Peyer's patch (tissue), 4 donors: ENCODE data around the gene MTUS2. TPM values are rescaled to one million over a fixed set of nuclear protein-coding genes. Genes with fewer than 3 reads are reported as not detected.

Experiments
- DNase-seq, 3 donors: peaks; one replicate each; pipeline ENCODE4 v3.0.0-alpha.2; 2017 to 2019
- H3K27ac ChIP-seq, 4 donors: fragments of 200-600 bp; sonication (generic); one replicate each; pipeline ENCODE4 v1.5.1; 2016 to 2019
- H3K27me3 ChIP-seq, 2 donors: fragments of 200-600 bp; sonication (generic); one replicate each; pipeline ENCODE4 v1.5.1; 2019
- H3K36me3 ChIP-seq, 3 donors: fragments of 200-600 bp; sonication (generic); one replicate each; pipeline ENCODE4 v1.5.1; 2016 to 2019
- H3K4me1 ChIP-seq, 4 donors: fragments of 200-600 bp; sonication (generic); one replicate each; pipeline ENCODE4 v1.5.1; 2016 to 2019
- H3K4me3 ChIP-seq, 4 donors: fragments of 200-600 bp; sonication (generic); 1 replicate in 3 of 4; 2 replicates in 1 of 4; pipeline ENCODE4 v1.5.1; 2016 to 2019; ENCODE audit warnings: mild to moderate bottlenecking in 1 of 4
- H3K9me3 ChIP-seq, 4 donors: fragments of 200-600 bp; sonication (generic); one replicate each; pipeline ENCODE4 v1.5.1; 2016 to 2019; ENCODE audit warnings: mild to moderate bottlenecking in 1 of 4
- CTCF ChIP-seq, 6 experiments: fragments of 450-650 bp in 4 of 6; fragments of 200-600 bp in 2 of 6; sonication (generic) in 1 of 6; IDR thresholded peaks; one replicate each; pipeline ENCODE4 v1.5.1; 2017 to 2019; ENCODE audit warnings: antibody characterized with exemption in 6 of 6, mild to moderate bottlenecking in 3 of 6, moderate library complexity in 1 of 6
- POLR2A ChIP-seq, 2 donors: fragments of 450-650 bp; IDR thresholded peaks; one replicate each; pipeline ENCODE4 v1.5.1; 2017; ENCODE audit warnings: antibody characterized with exemption in 2 of 2, mild to moderate bottlenecking in 2 of 2, moderate library complexity in 2 of 2
- total RNA-seq, 4 donors: library from RNA; depleted of rRNA; stranded (reverse); fragments of >200 nt; gene quantifications; one replicate each; pipeline ENCODE4 v1.1.0, GENCODE V29; 2016

MTUS2 gene
- total RNA-seq, 4 donors from 2014 or later = 0.13 to 0.28 (median 0.18) TPM; not detected in 1

GRCh38 chr13:29294821-29295220 lies 474.7 kb downstream of the MTUS2 start:
- Histone ChIP-seq H3K4me1 (no peaks in the 10 kb centered on the region), H3K9me3 (no peaks in the 10 kb centered on the region), H3K4me3 (no peak overlapping the region), H3K27me3 (no peaks in the 10 kb centered on the region), H3K27ac (no peak overlapping the region), H3K36me3 (no peaks in the 10 kb centered on the region)
- TF ChIP-seq POLR2A (IDR thresholded peaks at IDR 0.05) = no peak
- no peak for TF ChIP-seq CTCF (IDR thresholded peaks at IDR 0.05)
- no peak for DNase-seq

- no peak for TF ChIP-seq POLR2A (IDR thresholded peaks at IDR 0.05)
- TF ChIP-seq CTCF (IDR thresholded peaks at IDR 0.05) = no peak
- DNase-seq = no peak
- Histone ChIP-seq H3K36me3 (no peaks in the 10 kb centered on the region), H3K27ac (no peak overlapping the region), H3K4me3 (no peak overlapping the region), H3K4me1 (no peaks in the 10 kb centered on the region), H3K27me3 (no peaks in the 10 kb centered on the region), H3K9me3 (no peaks in the 10 kb centered on the region)
Observed at GRCh38 chr13:29301027-29301426, 480.9 kb downstream of the MTUS2 start.

- no peak for DNase-seq
- Histone ChIP-seq H3K27ac (no peak overlapping the region), H3K9me3 (peaks cover 0 to 6% (median 0%) of the 10 kb centered on the region in 4 donors), H3K27me3 (no peaks in the 10 kb centered on the region), H3K4me3 (no peak overlapping the region), H3K36me3 (no peaks in the 10 kb centered on the region), H3K4me1 (no peaks in the 10 kb centered on the region)
- TF ChIP-seq CTCF (IDR thresholded peaks at IDR 0.05) = no peak
- no peak for TF ChIP-seq POLR2A (IDR thresholded peaks at IDR 0.05)
Observed at GRCh38 chr13:29304148-29304547, 484.0 kb downstream of the MTUS2 start.

- Histone ChIP-seq H3K27ac (no peak overlapping the region), H3K9me3 (peaks cover 0 to 6% (median 0%) of the 10 kb centered on the region in 4 donors), H3K4me3 (no peak overlapping the region), H3K4me1 (no peaks in the 10 kb centered on the region), H3K27me3 (no peaks in the 10 kb centered on the region), H3K36me3 (no peaks in the 10 kb centered on the region)
- TF ChIP-seq POLR2A (IDR thresholded peaks at IDR 0.05) (no peak), CTCF (IDR thresholded peaks at IDR 0.05) (no peak)
- no peak for DNase-seq
Observed at GRCh38 chr13:29310806-29311205, 490.7 kb downstream of the MTUS2 start.

GRCh38 chr13:29315847-29316246 lies 495.7 kb downstream of the MTUS2 start:
- no peaks in the 10 kb centered on the region for H3K27me3 ChIP-seq
- H3K9me3 ChIP-seq = no peaks in the 10 kb centered on the region
- no peak for DNase-seq
- no peak overlapping the region for H3K27ac ChIP-seq
- H3K4me3 ChIP-seq = no peak overlapping the region
- TF ChIP-seq CTCF (IDR thresholded peaks at IDR 0.05) (no peak), POLR2A (IDR thresholded peaks at IDR 0.05) (no peak)
- H3K36me3 ChIP-seq = no peaks in the 10 kb centered on the region
- H3K4me1 ChIP-seq = no peaks in the 10 kb centered on the region

- no peak overlapping the region for H3K27ac ChIP-seq
- no peak overlapping the region for H3K4me3 ChIP-seq
- H3K4me1 ChIP-seq = no peaks in the 10 kb centered on the region
- H3K36me3 ChIP-seq = no peaks in the 10 kb centered on the region
- no peak for TF ChIP-seq CTCF (IDR thresholded peaks at IDR 0.05)
- no peak for TF ChIP-seq POLR2A (IDR thresholded peaks at IDR 0.05)
- no peaks in the 10 kb centered on the region for H3K9me3 ChIP-seq
- DNase-seq = no peak
- no peaks in the 10 kb centered on the region for H3K27me3 ChIP-seq
Observed at GRCh38 chr13:29317828-29318227, 497.7 kb downstream of the MTUS2 start.
